Mesendoderm (in vitro differentiated cells): ENCODE data around the gene CHST11.
"Not testable (repeated sequence)": the region's sequence is repeated elsewhere in the genome, so short reads cannot be mapped to it uniquely, and the experiment has no call there.

Experiments
- DNase-seq: peaks from one replicate; pipeline ENCODE4 v3.0.0; 2013
- H2AK5ac ChIP-seq: 2 replicates; pipeline ENCODE4 v1.6.1; 2013; ENCODE audit warnings: low read length, inconsistent platforms
- H2BK120ac ChIP-seq: 2 replicates; pipeline ENCODE4 v1.6.1; 2013; ENCODE audit warnings: low read depth, mild to moderate bottlenecking, low read length, moderate library complexity, mixed read lengths
- H2BK15ac ChIP-seq: replicated peaks from 2 replicates; pipeline ENCODE4 v1.6.1; 2013; ENCODE audit warnings: low read depth, mild to moderate bottlenecking, moderate library complexity
- H2BK5ac ChIP-seq: 2 replicates; pipeline ENCODE4 v1.6.1; 2013; ENCODE audit warnings: low read length, inconsistent platforms
- H3K18ac ChIP-seq: 2 replicates; pipeline ENCODE4 v1.6.1; 2013; ENCODE audit warnings: mild to moderate bottlenecking, low read length, mixed read lengths
- H3K23ac ChIP-seq: one replicate; pipeline ENCODE4 v1.6.1; 2013; ENCODE audit warnings: low read length
- H3K27ac ChIP-seq: 2 replicates; pipeline ENCODE4 v1.5.1; 2013; ENCODE audit warnings: low read depth, mild to moderate bottlenecking, inconsistent platforms, low read length, moderate library complexity
- H3K27me3 ChIP-seq: 2 replicates; pipeline ENCODE4 v1.6.1; 2013; ENCODE audit warnings: low read length, control low read depth, mild to moderate bottlenecking, inconsistent platforms; ENCODE audit not compliant: insufficient read depth, poor library complexity
- H3K36me3 ChIP-seq: 2 replicates; pipeline ENCODE4 v1.6.1; 2013; ENCODE audit warnings: low read length, inconsistent platforms; ENCODE audit not compliant: control insufficient read depth, insufficient read depth
- H3K4ac ChIP-seq: one replicate; pipeline ENCODE4 v1.6.1; 2013; ENCODE audit warnings: low read depth, mild to moderate bottlenecking, low read length, moderate library complexity
- H3K4me1 ChIP-seq: 2 replicates; pipeline ENCODE4 v1.6.1; 2013; ENCODE audit warnings: low read depth, low read length, inconsistent platforms; ENCODE audit not compliant: control insufficient read depth
- H3K4me2 ChIP-seq: 2 replicates; pipeline ENCODE4 v1.6.1; 2013; ENCODE audit warnings: low read length
- H3K4me3 ChIP-seq: 2 replicates; pipeline ENCODE4 v1.5.1; 2013; ENCODE audit warnings: mild to moderate bottlenecking, low read length
- H3K56ac ChIP-seq: one replicate; pipeline ENCODE4 v1.6.1; 2013; ENCODE audit warnings: low read length
- H3K79me1 ChIP-seq: 2 replicates; pipeline ENCODE4 v1.6.1; 2013; ENCODE audit warnings: low read length, inconsistent platforms
- H3K79me2 ChIP-seq: 2 replicates; pipeline ENCODE4 v1.6.1; 2013; ENCODE audit warnings: mild to moderate bottlenecking, low read length; ENCODE audit not compliant: control insufficient read depth, insufficient read depth
- H3K9ac ChIP-seq: 2 replicates; pipeline ENCODE4 v1.6.1; 2013; ENCODE audit warnings: low read length, inconsistent platforms
- H4K5ac ChIP-seq: one replicate; pipeline ENCODE4 v1.6.1; 2013; ENCODE audit warnings: low read length
- H4K8ac ChIP-seq: one replicate; pipeline ENCODE4 v1.6.1; 2013; ENCODE audit warnings: low read depth, mild to moderate bottlenecking, control low read depth, low read length, moderate library complexity
- WGBS: extraction: QIAGEN DNeasy Blood & Tissue Kit; methylation state at CpG from one replicate; pipeline ENCODE4 v1.1.7; 2013; ENCODE audit warnings: low lambda C conversion rate, missing lambda C conversion rate; ENCODE audit not compliant: insufficient coverage; ENCODE audit errors: extremely low coverage; 5-methylcytosine and 5-hydroxymethylcytosine counted together

The CHST11 gene

GRCh38 chr12:104611671-104612070 is 154.9 kb downstream of the CHST11 start:
- Histone ChIP-seq H3K9ac (no peak overlapping the region), H3K56ac (no peak overlapping the region), H3K4ac (no peak overlapping the region), H3K23ac (no peak overlapping the region), H3K79me2 (no peaks in the 10 kb centered on the region), H3K4me1 (no peaks in the 10 kb centered on the region), H3K27ac (no peak overlapping the region), H3K4me2 (no peak overlapping the region), H4K8ac (no peak overlapping the region), H3K36me3 (no peaks in the 10 kb centered on the region), H2BK120ac (no peak overlapping the region), H2AK5ac (no peak overlapping the region), H4K5ac (no peak overlapping the region), H2BK5ac (no peak overlapping the region), H3K79me1 (no peaks in the 10 kb centered on the region), H3K4me3 (no peak overlapping the region), H3K18ac (no peak overlapping the region), H3K27me3 (no peaks in the 10 kb centered on the region), H2BK15ac (no peak overlapping the region)
- no CpG with 5 or more reads among the region's 12 CpGs for WGBS
- DNase-seq = no peak

GRCh38 chr12:104613372-104613771 is 156.6 kb downstream of the CHST11 start:
- not testable (repeated sequence) for H2AK5ac ChIP-seq, H3K23ac ChIP-seq, DNase-seq, H3K18ac ChIP-seq, H2BK15ac ChIP-seq, H3K4me3 ChIP-seq, H4K8ac ChIP-seq, H2BK5ac ChIP-seq, H3K79me2 ChIP-seq, H3K27ac ChIP-seq, H3K9ac ChIP-seq, H3K36me3 ChIP-seq, H3K27me3 ChIP-seq, H3K4me2 ChIP-seq, H2BK120ac ChIP-seq, H3K4me1 ChIP-seq, H3K79me1 ChIP-seq, H3K4ac ChIP-seq, H4K5ac ChIP-seq, H3K56ac ChIP-seq
- no CpG with 5 or more reads among the region's 3 CpGs for WGBS

GRCh38 chr12:104615048-104615561 is 158.4 kb downstream of the CHST11 start:
- Histone ChIP-seq H3K27me3 (no peaks in the 10 kb centered on the region), H3K27ac (no peak overlapping the region), H3K4ac (no peak overlapping the region), H3K79me2 (no peaks in the 10 kb centered on the region), H2BK15ac (no peak overlapping the region), H3K9ac (no peak overlapping the region), H3K79me1 (no peaks in the 10 kb centered on the region), H3K36me3 (no peaks in the 10 kb centered on the region), H3K18ac (no peak overlapping the region), H4K5ac (no peak overlapping the region), H3K4me1 (peaks cover under 1% of the 10 kb centered on the region), H2AK5ac (no peak overlapping the region), H3K4me3 (no peak overlapping the region), H3K23ac (no peak overlapping the region), H2BK120ac (no peak overlapping the region), H4K8ac (no peak overlapping the region), H3K56ac (peak overlapping the region; percentile 10), H3K4me2 (no peak overlapping the region), H2BK5ac (no peak overlapping the region)
- WGBS = no CpG with 5 or more reads among the region's 12 CpGs
- no peak for DNase-seq

DNA sequence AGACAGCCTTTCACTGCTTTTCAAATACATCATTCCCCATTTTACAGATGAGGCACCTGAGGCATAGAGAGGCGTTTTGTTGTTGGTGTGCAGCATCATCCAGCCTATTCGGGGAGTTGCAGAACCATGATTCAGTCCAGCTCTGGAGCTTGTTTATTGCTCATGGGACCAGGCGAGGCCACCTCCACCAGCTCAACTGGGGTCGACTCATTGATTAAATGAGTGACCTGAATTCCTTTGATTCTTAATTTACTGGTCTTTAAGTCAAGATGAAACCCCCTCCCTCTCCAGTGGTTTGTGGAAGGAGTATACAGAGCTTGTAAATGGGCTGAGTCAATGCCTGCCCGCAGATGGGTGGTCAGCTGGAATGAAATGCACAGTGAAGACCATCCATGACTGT is 161.9 kb downstream of the CHST11 start:
- H3K36me3 ChIP-seq = no peaks in the 10 kb centered on the region
- peaks cover 7% of the 10 kb centered on the region for H3K4me1 ChIP-seq
- no peaks in the 10 kb centered on the region for H3K79me2 ChIP-seq
- H2AK5ac ChIP-seq = no peak overlapping the region
- no peak overlapping the region for H2BK120ac ChIP-seq
- no peak overlapping the region for H3K27ac ChIP-seq
- H3K23ac ChIP-seq = no peak overlapping the region
- no peaks in the 10 kb centered on the region for H3K79me1 ChIP-seq
- H3K9ac ChIP-seq = no peak overlapping the region
- DNase-seq = no peak
- H2BK5ac ChIP-seq = no peak overlapping the region
- no peak overlapping the region for H4K5ac ChIP-seq
- H3K27me3 ChIP-seq = no peaks in the 10 kb centered on the region
- no peak overlapping the region for H2BK15ac ChIP-seq
- no peak overlapping the region for H3K4me2 ChIP-seq
- H3K56ac ChIP-seq = no peak overlapping the region
- H4K8ac ChIP-seq = no peak overlapping the region
- H3K4me3 ChIP-seq = no peak overlapping the region
- no peak overlapping the region for H3K18ac ChIP-seq
- no peak overlapping the region for H3K4ac ChIP-seq
- WGBS = no CpG with 5 or more reads among the region's 5 CpGs

DNA sequence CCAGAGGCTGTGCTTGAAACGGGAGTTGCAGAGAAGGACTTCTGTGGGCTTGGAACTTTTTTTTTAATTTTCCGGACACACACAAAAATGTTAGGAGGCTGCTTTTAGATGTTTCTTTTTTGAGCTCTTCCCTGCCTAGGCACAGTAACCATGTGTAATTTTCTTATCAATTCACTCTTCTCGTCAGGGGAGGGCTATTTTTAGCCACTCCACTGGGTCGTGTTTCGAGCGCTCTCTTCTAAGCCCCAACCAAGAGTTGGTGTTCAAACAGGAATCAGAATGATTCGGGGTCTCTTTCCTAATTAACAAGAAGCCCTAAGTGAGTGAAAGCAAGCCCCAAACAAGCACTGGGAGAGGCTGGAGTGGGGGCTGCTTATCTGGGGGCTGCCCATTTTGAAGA is 162.6 kb downstream of the CHST11 start:
- Histone ChIP-seq H3K4ac (peak overlapping the region; percentile 47), H3K27ac (no peak overlapping the region), H3K18ac (peak overlapping the region; percentile 34), H2BK5ac (no peak overlapping the region), H3K56ac (no peak overlapping the region), H3K79me1 (no peaks in the 10 kb centered on the region), H2BK120ac (no peak overlapping the region), H4K5ac (no peak overlapping the region), H2AK5ac (no peak overlapping the region), H4K8ac (no peak overlapping the region), H3K4me2 (no peak overlapping the region), H2BK15ac (no peak overlapping the region), H3K23ac (no peak overlapping the region), H3K27me3 (no peaks in the 10 kb centered on the region), H3K36me3 (no peaks in the 10 kb centered on the region), H3K4me1 (peaks cover 7% of the 10 kb centered on the region), H3K79me2 (no peaks in the 10 kb centered on the region), H3K9ac (no peak overlapping the region), H3K4me3 (no peak overlapping the region)
- DNase-seq = no peak
- WGBS = no CpG with 5 or more reads among the region's 7 CpGs

GRCh38 chr12:104620837-104621531 is 164.2 kb downstream of the CHST11 start:
- no peak overlapping the region for H3K9ac ChIP-seq
- H3K4me1 ChIP-seq = peaks cover 7% of the 10 kb centered on the region
- H2BK5ac ChIP-seq = peak overlapping the region; percentile 71
- H3K27ac ChIP-seq = no peak overlapping the region
- DNase-seq = peak; percentile 66
- no peak overlapping the region for H4K5ac ChIP-seq
- H3K79me2 ChIP-seq = no peaks in the 10 kb centered on the region
- peak overlapping the region; percentile 6 for H3K23ac ChIP-seq
- no peak overlapping the region for H3K4ac ChIP-seq
- no peak overlapping the region for H3K18ac ChIP-seq
- no peaks in the 10 kb centered on the region for H3K27me3 ChIP-seq
- H3K36me3 ChIP-seq = no peaks in the 10 kb centered on the region
- H3K79me1 ChIP-seq = no peaks in the 10 kb centered on the region
- WGBS = no CpG with 5 or more reads among the region's 5 CpGs
- no peak overlapping the region for H2BK120ac ChIP-seq
- no peak overlapping the region for H2BK15ac ChIP-seq
- H3K4me2 ChIP-seq = no peak overlapping the region
- no peak overlapping the region for H3K4me3 ChIP-seq
- peak overlapping the region; percentile 30 for H3K56ac ChIP-seq
- H2AK5ac ChIP-seq = no peak overlapping the region
- H4K8ac ChIP-seq = no peak overlapping the region
